AG09319 (cell line): ENCODE measurements around the gene TPBG.
"Not testable (repeated sequence)": the region's sequence is repeated elsewhere in the genome, so short reads cannot be mapped to it uniquely, and the experiment has no call there.

Experiments used
- DNase-seq: peaks from one replicate; pipeline ENCODE4 v3.0.0-alpha.2; 2010; ENCODE audit warnings: low read depth; ENCODE audit errors: extremely low read depth
- CTCF ChIP-seq: IDR thresholded peaks from 2 replicates; pipeline ENCODE4 v1.5.1; 2011; ENCODE audit warnings: low read depth, mild to moderate bottlenecking, inconsistent platforms, low read length, moderate library complexity

The TPBG gene

GRCh38 chr6:82380566-82381185 lies 17.1 kb downstream of the TPBG start:
- DNase-seq: peak; percentile 60
- TF ChIP-seq CTCF: no peak

GRCh38 chr6:82381278-82381677 lies 17.7 kb downstream of the TPBG start:
- DNase-seq: no peak
- TF ChIP-seq CTCF: no peak

GRCh38 chr6:82385102-82385501 lies 21.5 kb downstream of the TPBG start:
- DNase-seq: no peak
- TF ChIP-seq CTCF: no peak

GRCh38 chr6:82385546-82385945 lies 21.9 kb downstream of the TPBG start:
- no peak for DNase-seq
- no peak for TF ChIP-seq CTCF

- no peak for DNase-seq
- no peak for TF ChIP-seq CTCF
Measured at GRCh38 chr6:82385961-82386360, 22.3 kb downstream of the TPBG start.

- not testable (repeated sequence) for DNase-seq
Measured at GRCh38 chr6:82394770-82395169, 31.2 kb downstream of the TPBG start.

- no peak for TF ChIP-seq CTCF
- peak; percentile 68 for DNase-seq
Measured at GRCh38 chr6:82396964-82397751, 33.5 kb downstream of the TPBG start.
